GM13976 (cell line): ENCODE data around the gene HS3ST4.

ENCODE experiments used
- DNase-seq: peaks from one replicate; pipeline ENCODE4 v3.0.0; 2012; ENCODE audit warnings: low spot score
- CTCF ChIP-seq: IDR thresholded peaks from 2 replicates; pipeline ENCODE4 v1.5.1; 2012; ENCODE audit warnings: borderline replicate concordance, mild to moderate bottlenecking; ENCODE audit not compliant: insufficient read depth; ENCODE audit errors: extremely low read depth, missing control alignments, control extremely low read depth
- in situ Hi-C: fragments of 300-500 bp; cut with MboI; formaldehyde crosslinking; loops from one replicate; pipeline ENCODE4 v1.12.0; 2022; ENCODE audit warnings: low sequenced_read_pairs, mixed read lengths, inconsistent platforms; ENCODE audit not compliant: unreplicated experiment

HS3ST4 gene

GRCh38 chr16:26157319-26157718, 465.6 kb downstream of the HS3ST4 start:
- no peak for TF ChIP-seq CTCF
- in situ Hi-C loops = no loop called here
- DNase-seq = no peak

GRCh38 chr16:26158142-26158759, 466.5 kb downstream of the HS3ST4 start:
- in situ Hi-C loops = no loop called here
- TF ChIP-seq CTCF = no peak
- no peak for DNase-seq

GRCh38 chr16:26161461-26162180, 469.9 kb downstream of the HS3ST4 start:
- in situ Hi-C loops = no loop called here
- TF ChIP-seq CTCF = no peak
- no peak for DNase-seq

DNA sequence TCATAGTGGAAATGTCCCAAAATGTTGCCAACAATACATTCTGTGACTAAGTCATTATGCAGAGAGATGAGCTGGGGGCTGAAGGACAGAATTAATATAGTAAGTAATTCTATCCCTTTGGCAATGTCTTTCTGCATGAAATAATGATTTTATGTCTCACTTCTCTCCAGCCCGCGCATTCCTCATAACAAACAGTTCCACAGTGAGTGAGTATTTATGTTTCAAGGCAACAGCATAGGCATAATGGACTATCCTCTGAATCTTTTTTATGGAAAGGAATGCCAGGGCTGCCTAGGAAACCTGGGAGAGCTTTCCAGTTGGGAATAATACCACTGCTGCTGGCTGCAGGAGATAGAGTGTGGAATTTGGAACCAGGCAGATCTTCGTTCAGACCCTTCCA, 477.7 kb downstream of the HS3ST4 start:
- in situ Hi-C loops = no loop called here
- DNase-seq = no peak
- no peak for TF ChIP-seq CTCF

- no peak for DNase-seq
- TF ChIP-seq CTCF = no peak
- in situ Hi-C loops = no loop called here
Measured at GRCh38 chr16:26175944-26176343, 484.2 kb downstream of the HS3ST4 start.

- no peak for DNase-seq
- in situ Hi-C loops = no loop called here
- TF ChIP-seq CTCF = no peak
Measured at GRCh38 chr16:26177438-26177837, 485.7 kb downstream of the HS3ST4 start.

DNA sequence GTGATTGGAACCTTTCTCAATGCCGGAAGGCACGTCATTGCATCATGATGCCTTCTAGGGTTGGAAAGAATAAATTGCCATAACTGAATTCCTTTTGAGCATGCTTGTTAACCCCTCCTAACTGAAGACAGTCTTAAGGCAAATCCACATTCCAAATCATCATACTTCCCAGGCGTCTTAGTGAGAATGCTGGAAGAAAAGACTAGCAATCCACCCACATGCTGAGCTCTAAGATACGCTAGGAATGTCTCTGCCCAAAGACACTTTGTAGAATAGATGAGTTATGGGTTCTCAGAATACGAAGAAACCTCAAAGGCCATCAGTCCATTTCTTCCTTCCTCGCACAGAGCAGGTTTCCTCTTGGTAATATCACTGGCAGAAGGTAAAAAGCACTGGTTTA, 486.5 kb downstream of the HS3ST4 start:
- no peak for TF ChIP-seq CTCF
- DNase-seq = no peak
- in situ Hi-C loops = no loop called here
